Measurements from ENCODE around the gene KIF20A. TPM values are rescaled to one million over a fixed set of nuclear protein-coding genes. Genes with fewer than 3 reads are reported as not detected.

KIF20A gene
- total RNA-seq, 1 experiment from 2014 or later = 81.9 TPM

- Mint-ChIP-seq H3K9me3 (no peaks in the 10 kb centered on the region), H3K27me3 (ENCODE audit: low read depth) (no peaks in the 10 kb centered on the region), H3K4me1 (no peaks in the 10 kb centered on the region), H3K27ac (no peak overlapping the region), H3K36me3 (peaks cover 93% of the 10 kb centered on the region), H3K4me3 (no peak overlapping the region)
- DNase-seq (ENCODE audit: low spot score) (no peak), ATAC-seq (no peak)
- ChIA-PET POLR2A (no interaction called here), CTCF (no interaction called here)
- TF ChIP-seq ZNF425 (CRISPR knock-in tag; conservative IDR thresholded peaks at IDR 0.05) (no peak), JAZF1 (CRISPR knock-in tag; IDR thresholded peaks at IDR 0.05) (no peak), CREM (CRISPR knock-in tag; IDR thresholded peaks at IDR 0.05) (no peak), PRDM15 (CRISPR knock-in tag; IDR thresholded peaks at IDR 0.05) (no peak), AFF4 (CRISPR knock-in tag; IDR thresholded peaks at IDR 0.05; ENCODE audit: borderline replicate concordance) (no peak), TEAD4 (CRISPR knock-in tag; IDR thresholded peaks at IDR 0.05) (no peak), GTF2I (CRISPR knock-in tag; conservative IDR thresholded peaks at IDR 0.05) (no peak), FOXJ3 (CRISPR knock-in tag; IDR thresholded peaks at IDR 0.05; ENCODE audit: borderline replicate concordance) (no peak), MXD4 (CRISPR knock-in tag; IDR thresholded peaks at IDR 0.05; ENCODE audit: borderline replicate concordance) (no peak), HMGA2 (CRISPR knock-in tag; IDR thresholded peaks at IDR 0.05) (no peak), FOXP1 (CRISPR knock-in tag; IDR thresholded peaks at IDR 0.05; ENCODE audit: borderline replicate concordance) (no peak), ZNF263 (CRISPR knock-in tag; IDR thresholded peaks at IDR 0.05; ENCODE audit: low read depth) (no peak), PREB (CRISPR knock-in tag; IDR thresholded peaks at IDR 0.05; ENCODE audit: borderline replicate concordance) (no peak), ZNF671 (CRISPR knock-in tag; IDR thresholded peaks at IDR 0.05) (no peak), NFE2L1 (CRISPR knock-in tag; IDR thresholded peaks at IDR 0.05) (no peak), IRF2 (CRISPR knock-in tag; IDR thresholded peaks at IDR 0.05; ENCODE audit: borderline replicate concordance, low read depth) (no peak), JUN (CRISPR knock-in tag; IDR thresholded peaks at IDR 0.05) (no peak), NR2C2 (CRISPR knock-in tag; IDR thresholded peaks at IDR 0.05) (no peak)
These were observed 15.2 kb upstream of the KIF20A start for GRCh38 chr5:138163721-138164120.
